IPS DF 6.9 (cell line): Measurements from ENCODE around the gene LGR4.

Experiments used
- DNase-seq: peaks from one replicate; pipeline ENCODE4 v3.0.0-alpha.2; 2013; ENCODE audit warnings: low read depth, low spot score
- H3K27ac ChIP-seq: one replicate; pipeline ENCODE4 v1.5.1; 2013; ENCODE audit warnings: low read length, control low read depth
- H3K27me3 ChIP-seq: 2 replicates; pipeline ENCODE4 v1.6.1; 2013; ENCODE audit warnings: mild to moderate bottlenecking, low read length; ENCODE audit not compliant: control insufficient read depth, insufficient read depth
- H3K36me3 ChIP-seq: 2 replicates; pipeline ENCODE4 v1.6.1; 2013; ENCODE audit warnings: low read length; ENCODE audit not compliant: control insufficient read depth, insufficient read depth
- H3K4me1 ChIP-seq: 2 replicates; pipeline ENCODE4 v1.6.1; 2013; ENCODE audit warnings: low read length; ENCODE audit not compliant: control insufficient read depth, insufficient read depth
- H3K4me3 ChIP-seq: 2 replicates; pipeline ENCODE4 v1.5.1; 2013; ENCODE audit warnings: mild to moderate bottlenecking, low read length
- H3K9me3 ChIP-seq: 2 replicates; pipeline ENCODE4 v1.6.1; 2013; ENCODE audit warnings: low read length, inconsistent platforms; ENCODE audit not compliant: control insufficient read depth, insufficient read depth
- WGBS: extraction: QIAGEN DNeasy Blood & Tissue Kit; methylation state at CpG from one replicate; pipeline ENCODE4 v1.1.7; 2013; ENCODE audit warnings: mixed read lengths, missing lambda C conversion rate; ENCODE audit not compliant: insufficient read length, insufficient coverage; 5-methylcytosine and 5-hydroxymethylcytosine counted together

LGR4 gene

DNA sequence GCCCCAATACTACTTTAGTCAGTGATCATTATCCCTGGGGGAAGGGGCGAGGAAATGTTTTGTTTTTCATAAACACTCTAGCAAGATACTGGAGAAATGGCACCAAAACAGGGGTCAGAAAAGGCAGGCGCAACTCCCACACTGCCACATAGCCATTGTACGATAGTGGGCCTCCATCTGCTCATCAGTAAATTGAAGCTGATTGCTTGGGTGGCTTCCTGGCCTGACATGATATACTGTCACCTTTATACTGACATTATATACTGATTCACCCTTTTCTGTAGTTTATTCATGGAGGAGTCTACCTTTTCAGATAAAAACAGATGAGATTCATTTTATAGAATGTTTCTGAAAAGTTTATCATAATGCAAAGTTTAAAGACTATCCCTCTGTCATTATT is 57.9 kb downstream of the LGR4 start:
- no peak for DNase-seq
- peaks cover 3% of the 10 kb centered on the region; the same call in 1 of the 2 replicates for H3K4me1 ChIP-seq
- no peaks in the 10 kb centered on the region for H3K9me3 ChIP-seq
- no peaks in the 10 kb centered on the region for H3K27me3 ChIP-seq
- H3K4me3 ChIP-seq = no peak overlapping the region
- H3K36me3 ChIP-seq = no peaks in the 10 kb centered on the region
- no peak overlapping the region for H3K27ac ChIP-seq
- no CpG with 5 or more reads among the region's 3 CpGs for WGBS

DNA sequence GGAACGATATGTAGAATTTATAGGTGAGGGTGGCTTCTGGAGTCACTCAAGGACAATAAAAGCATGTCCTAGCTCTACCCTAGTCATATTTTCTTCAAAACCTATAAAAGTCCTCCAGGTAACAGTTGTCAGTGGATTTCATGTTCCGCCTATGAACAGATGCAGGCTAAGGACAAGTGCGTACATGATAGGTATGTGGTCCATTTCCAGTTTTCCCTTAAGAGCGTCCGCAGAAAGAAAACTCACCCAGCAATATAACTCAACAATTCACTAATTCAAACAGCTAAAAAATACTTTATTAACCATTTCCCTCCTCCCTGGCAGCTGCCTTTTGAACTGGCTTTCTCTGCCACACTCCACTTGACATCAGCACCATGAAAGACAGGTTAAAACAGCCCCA is 59.4 kb downstream of the LGR4 start:
- Histone ChIP-seq H3K27me3 (no peaks in the 10 kb centered on the region), H3K36me3 (no peaks in the 10 kb centered on the region), H3K27ac (no peak overlapping the region), H3K4me3 (no peak overlapping the region), H3K9me3 (no peaks in the 10 kb centered on the region), H3K4me1 (peaks cover 3% of the 10 kb centered on the region; the same call in 1 of the 2 replicates)
- no peak for DNase-seq
- WGBS = no CpG with 5 or more reads among the region's 5 CpGs

DNA sequence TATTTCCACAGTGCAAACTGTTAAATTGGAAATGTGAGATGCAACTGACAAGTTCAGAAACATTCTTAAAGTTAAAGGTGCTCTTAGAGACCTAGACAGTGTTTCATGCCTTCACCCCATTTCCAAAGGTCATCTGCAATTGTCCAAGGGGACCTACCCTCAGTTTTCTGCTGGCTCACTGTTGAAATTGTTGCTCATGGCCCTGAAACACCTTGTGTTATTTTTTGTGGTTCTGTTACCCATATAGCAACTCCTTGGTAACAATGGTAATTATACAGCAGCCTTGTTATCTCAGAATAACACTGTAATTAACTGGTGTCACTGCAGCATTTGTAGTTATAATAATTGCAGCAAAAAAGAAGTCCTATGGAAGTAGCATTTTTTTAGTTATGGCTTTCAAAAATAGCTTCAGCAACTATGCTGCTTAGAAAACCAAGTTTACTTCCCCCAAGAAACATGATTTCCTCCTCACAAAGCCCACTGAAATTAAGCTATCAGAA is 60.3 kb downstream of the LGR4 start:
- DNase-seq = no peak
- Histone ChIP-seq H3K36me3 (no peaks in the 10 kb centered on the region), H3K9me3 (no peaks in the 10 kb centered on the region), H3K27me3 (no peaks in the 10 kb centered on the region), H3K27ac (no peak overlapping the region), H3K4me1 (peaks cover 3% of the 10 kb centered on the region; the same call in 1 of the 2 replicates), H3K4me3 (no peak overlapping the region)

DNA sequence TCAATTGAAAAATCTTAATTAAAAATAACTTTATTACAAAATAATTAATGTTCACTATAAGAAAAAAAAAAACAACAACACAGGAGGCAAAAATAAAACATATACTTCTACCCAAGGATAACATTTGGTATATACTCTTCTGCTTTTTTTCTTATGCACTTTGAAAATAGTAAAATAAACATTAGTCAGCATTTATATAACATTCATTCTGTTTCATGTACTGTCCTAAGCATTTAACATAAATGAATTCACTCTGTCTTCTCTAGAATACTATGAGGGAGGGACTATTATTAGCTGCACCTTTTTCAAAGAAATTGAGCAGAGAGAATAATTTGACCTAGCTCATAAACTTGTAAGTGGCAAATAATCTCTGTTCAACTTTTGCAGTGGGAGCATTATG is 61.3 kb downstream of the LGR4 start:
- Histone ChIP-seq H3K36me3 (no peaks in the 10 kb centered on the region), H3K4me1 (peaks cover 2% of the 10 kb centered on the region; the same call in 1 of the 2 replicates), H3K9me3 (no peaks in the 10 kb centered on the region), H3K27ac (no peak overlapping the region), H3K27me3 (no peaks in the 10 kb centered on the region), H3K4me3 (no peak overlapping the region)
- no peak for DNase-seq

DNA sequence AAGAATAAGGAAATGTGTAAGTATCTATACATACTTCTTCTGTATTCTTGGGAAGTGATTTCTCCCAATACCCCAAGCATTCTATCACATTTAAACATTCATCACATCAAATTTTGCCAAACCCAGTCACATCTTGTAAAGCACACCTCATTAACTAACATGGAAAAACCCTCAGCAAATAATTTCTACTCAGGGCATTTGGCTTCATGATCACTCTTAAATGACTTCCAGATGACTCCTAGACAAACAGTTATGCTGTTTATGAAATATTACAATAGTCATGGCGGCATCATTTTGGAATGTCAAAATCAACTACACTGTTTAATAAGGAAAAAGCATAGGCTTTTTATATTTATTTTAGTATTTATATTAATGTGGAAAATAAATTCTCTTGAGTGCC is 62.3 kb downstream of the LGR4 start:
- H3K4me1 ChIP-seq = no peaks in the 10 kb centered on the region

DNA sequence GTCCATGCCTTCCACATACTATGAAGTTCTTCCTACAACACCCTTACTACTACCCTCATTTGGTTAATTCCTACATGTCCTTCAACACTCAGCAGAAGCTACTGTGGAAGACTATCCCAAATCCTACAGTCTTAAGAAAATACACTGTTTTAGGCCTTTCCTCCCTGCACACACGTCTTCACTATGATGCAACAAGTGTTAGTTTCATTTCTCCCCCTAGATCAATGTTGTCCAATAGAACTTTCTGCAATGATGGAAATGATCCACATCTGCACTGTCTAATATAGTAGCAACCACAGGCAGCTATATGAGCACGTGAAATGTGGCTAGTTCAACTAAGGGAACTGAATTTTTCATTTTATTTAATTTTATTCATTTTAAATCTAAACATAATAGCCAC is 62.8 kb downstream of the LGR4 start:
- DNase-seq = no peak
- H3K36me3 ChIP-seq = no peaks in the 10 kb centered on the region
- H3K27ac ChIP-seq = no peak overlapping the region
- WGBS = no CpG with 5 or more reads among the region's 2 CpGs
- no peak overlapping the region for H3K4me3 ChIP-seq
- H3K27me3 ChIP-seq = no peaks in the 10 kb centered on the region
- no peaks in the 10 kb centered on the region for H3K4me1 ChIP-seq
- no peaks in the 10 kb centered on the region for H3K9me3 ChIP-seq

More for the DNA sequence above, 62.3 kb downstream of the LGR4 start:
- H3K27ac ChIP-seq = no peak overlapping the region
- WGBS = no CpG with 5 or more reads among the region's 1 CpG
- DNase-seq = no peak
- H3K36me3 ChIP-seq = no peaks in the 10 kb centered on the region
- H3K9me3 ChIP-seq = no peaks in the 10 kb centered on the region
- no peaks in the 10 kb centered on the region for H3K27me3 ChIP-seq
- H3K4me3 ChIP-seq = no peak overlapping the region

DNA sequence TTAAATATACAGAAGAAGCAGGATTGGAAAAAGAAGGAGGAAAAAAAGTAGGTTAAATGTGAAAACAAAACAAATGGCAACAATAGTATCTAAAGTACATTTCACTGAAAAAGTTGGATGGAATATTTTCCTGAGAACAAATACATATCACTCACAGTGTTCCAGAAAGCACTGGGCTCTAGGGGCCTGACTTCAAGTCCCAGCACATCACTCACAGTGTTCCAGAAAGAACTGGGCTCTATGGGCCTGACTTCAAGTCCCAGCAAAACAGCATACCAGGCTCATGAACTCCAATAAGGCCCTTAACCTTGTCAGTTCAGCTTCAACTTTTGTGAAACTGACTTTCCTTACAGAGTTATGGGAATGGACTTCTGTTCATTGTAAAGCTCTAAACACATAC is 63.5 kb downstream of the LGR4 start:
- Histone ChIP-seq H3K27me3 (no peaks in the 10 kb centered on the region), H3K36me3 (no peaks in the 10 kb centered on the region)

DNA sequence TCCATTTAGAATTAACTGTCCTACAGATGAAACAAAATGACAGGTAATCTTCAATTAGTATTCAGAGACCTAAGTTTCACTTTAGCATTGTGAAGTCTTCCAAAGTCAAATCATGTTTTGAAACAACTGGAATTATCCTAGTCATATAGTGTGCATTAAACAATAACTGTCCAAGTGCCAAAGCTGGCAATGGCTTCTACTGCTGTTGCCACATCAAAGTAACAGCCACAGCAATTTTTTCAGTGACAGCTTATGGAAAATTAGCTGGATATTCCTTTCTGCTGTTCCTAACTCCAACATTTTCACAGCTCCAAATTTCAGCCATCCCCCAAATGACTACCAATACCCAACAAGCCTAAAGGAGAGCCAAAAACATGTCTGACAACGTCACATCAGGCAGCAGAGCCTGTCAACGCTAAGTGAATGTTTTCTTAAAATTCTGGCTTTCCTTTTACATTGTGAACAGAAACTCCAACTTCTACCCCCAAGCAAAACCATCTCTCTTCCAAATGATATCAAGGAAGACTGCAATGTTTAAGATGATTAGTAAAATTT is 64.3 kb downstream of the LGR4 start:
- no peaks in the 10 kb centered on the region for H3K36me3 ChIP-seq

More for the DNA sequence above, 63.5 kb downstream of the LGR4 start:
- H3K27ac ChIP-seq = no peak overlapping the region
- no peak overlapping the region for H3K4me3 ChIP-seq
- DNase-seq = no peak
- H3K9me3 ChIP-seq = no peaks in the 10 kb centered on the region
- no peaks in the 10 kb centered on the region for H3K4me1 ChIP-seq

DNA sequence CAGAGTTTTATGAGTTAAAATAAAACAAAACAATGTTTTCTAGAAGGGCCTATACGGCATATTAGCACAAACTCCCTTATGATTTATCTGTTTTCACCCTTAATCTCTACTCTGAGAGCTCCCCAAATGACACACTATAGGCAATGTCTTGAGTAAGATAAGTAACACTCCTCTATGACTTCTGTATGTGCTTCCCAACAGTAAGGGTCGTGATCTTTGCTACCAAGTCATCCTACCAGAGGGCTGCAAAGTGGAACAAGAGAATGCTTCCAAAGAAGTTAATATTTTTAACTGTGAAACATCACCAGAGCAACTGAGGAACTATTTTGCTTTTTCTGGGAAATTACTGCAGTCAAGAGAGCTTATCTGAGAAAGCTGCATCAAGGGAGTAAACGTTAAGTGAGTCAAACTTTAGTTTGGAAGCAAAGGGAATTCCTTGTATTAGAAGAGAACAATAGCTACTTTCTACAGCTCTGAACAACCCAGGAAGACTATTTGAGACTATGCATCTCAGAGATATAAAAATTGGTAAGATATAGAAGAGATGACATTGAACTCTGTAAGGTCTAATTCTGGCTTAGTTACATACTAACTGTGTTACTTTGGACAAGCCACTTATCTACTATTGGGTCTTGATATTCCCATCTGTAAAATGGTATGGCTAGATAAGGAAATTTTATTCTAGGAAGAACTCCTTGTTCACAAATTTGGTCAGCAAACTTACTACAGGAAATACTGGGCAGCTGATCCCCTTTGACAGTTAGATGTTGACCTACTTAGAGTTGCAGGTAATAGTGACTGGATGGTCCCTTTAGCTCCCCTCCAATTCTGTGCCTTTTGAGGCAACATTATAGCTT is 65.9 kb downstream of the LGR4 start:
- H3K9me3 ChIP-seq = no peaks in the 10 kb centered on the region
- WGBS = no CpG with 5 or more reads among the region's 3 CpGs
- H3K27ac ChIP-seq = no peak overlapping the region
- no peaks in the 10 kb centered on the region for H3K27me3 ChIP-seq
- H3K36me3 ChIP-seq = no peaks in the 10 kb centered on the region
- H3K4me1 ChIP-seq = no peaks in the 10 kb centered on the region
- no peak overlapping the region for H3K4me3 ChIP-seq
- DNase-seq = no peak

More for the DNA sequence above, 64.3 kb downstream of the LGR4 start:
- H3K27me3 ChIP-seq = no peaks in the 10 kb centered on the region
- no peaks in the 10 kb centered on the region for H3K9me3 ChIP-seq
- no peak overlapping the region for H3K27ac ChIP-seq
- H3K4me3 ChIP-seq = no peak overlapping the region
- no peak for DNase-seq
- H3K4me1 ChIP-seq = no peaks in the 10 kb centered on the region
- no CpG with 5 or more reads among the region's 2 CpGs for WGBS

DNA sequence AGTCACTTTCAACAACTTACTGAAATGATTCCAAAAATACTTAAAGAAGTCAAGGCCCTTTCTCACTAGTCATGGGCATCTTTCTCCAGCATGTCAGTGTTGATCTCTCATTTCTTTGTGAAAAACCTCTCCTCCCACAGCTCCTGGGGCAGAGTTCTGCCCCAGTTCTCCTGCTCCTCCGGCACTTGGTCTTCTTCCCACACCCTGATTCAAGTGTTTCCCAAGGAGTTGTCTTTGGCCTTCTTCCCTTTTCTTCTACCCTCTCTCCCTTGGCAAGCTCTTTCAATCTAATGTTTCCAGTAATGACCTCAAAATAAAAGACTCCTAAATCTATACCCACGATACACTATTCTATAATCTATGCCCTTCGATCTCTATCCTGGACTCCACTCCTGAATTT is 67.5 kb downstream of the LGR4 start:
- Histone ChIP-seq H3K4me3 (no peak overlapping the region), H3K4me1 (no peaks in the 10 kb centered on the region), H3K36me3 (no peaks in the 10 kb centered on the region), H3K9me3 (no peaks in the 10 kb centered on the region), H3K27me3 (no peaks in the 10 kb centered on the region), H3K27ac (no peak overlapping the region)
- no peak for DNase-seq
- 100% methylated on average over 2 of the region's 3 CpGs for WGBS

DNA sequence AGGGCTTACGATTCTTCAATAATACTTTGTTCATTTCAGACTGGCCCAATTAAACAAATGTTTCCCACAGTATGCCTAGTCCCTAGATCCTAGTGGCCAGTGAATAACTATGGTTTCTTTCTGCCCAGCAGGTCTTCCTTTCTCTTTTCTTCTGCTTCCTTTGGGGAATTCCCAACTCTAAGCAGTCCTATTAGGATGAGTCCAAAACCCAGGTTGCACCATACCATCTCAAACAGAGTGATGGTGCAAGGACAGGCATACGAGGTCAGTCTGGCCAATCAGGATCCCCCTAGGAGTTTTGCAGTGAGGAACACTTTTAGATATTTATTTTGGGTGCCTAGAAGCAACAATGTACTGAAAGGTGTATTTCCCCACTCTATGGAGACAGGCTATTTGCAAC is 68.2 kb downstream of the LGR4 start:
- no peaks in the 10 kb centered on the region for H3K4me1 ChIP-seq
- H3K27ac ChIP-seq = no peak overlapping the region
- no peaks in the 10 kb centered on the region for H3K9me3 ChIP-seq
- no peaks in the 10 kb centered on the region for H3K36me3 ChIP-seq
- H3K4me3 ChIP-seq = no peak overlapping the region
- H3K27me3 ChIP-seq = no peaks in the 10 kb centered on the region
- no CpG with 5 or more reads among the region's 2 CpGs for WGBS
- DNase-seq = no peak
